A673 (cell line): Measurements from ENCODE around the gene PLEKHH2. TPM values are rescaled to one million over a fixed set of nuclear protein-coding genes. Genes with fewer than 3 reads are reported as not detected.

Source experiments
- BruUV-seq: library from RNA; stranded (reverse); fragments of 400-500 nt; replicated peaks from 2 replicates; lab custom pipeline; 2021; lab: Mats Ljungman, UMichigan
- CTCF ChIA-PET: fragments of 300-600 bp; sonication (Branson Sonifier 250); formaldehyde crosslinking; loops from one replicate; lab custom pipeline; 2022; ENCODE audit warnings: antibody characterized with exemption; lab: Charles Lee
- POLR2A ChIA-PET: fragments of 300-600 bp; sonication (Branson Sonifier 250); formaldehyde crosslinking; loops from one replicate; lab custom pipeline; 2022; ENCODE audit warnings: antibody characterized with exemption; ENCODE audit not compliant: low non-redundant PET; lab: Charles Lee
- DNase-seq: peaks from one replicate; pipeline ENCODE4 v3.0.0-alpha.2; 2015; ENCODE audit warnings: low spot score
- H3K27ac ChIP-seq: fragments of 200-600 bp; sonication (generic); 2 replicates; pipeline ENCODE4 v1.5.1; 2016; ENCODE audit warnings: mixed run types, low read depth, mild to moderate bottlenecking, mixed read lengths, antibody characterized with exemption, low read length; ENCODE audit not compliant: poor library complexity, severe bottlenecking
- H3K27me3 ChIP-seq: fragments of 200-600 bp; sonication (generic); replicated peaks from 2 replicates; pipeline ENCODE4 v1.6.1; 2017; ENCODE audit warnings: mixed run types, low read depth, mild to moderate bottlenecking, mixed read lengths, antibody characterized with exemption, low read length; ENCODE audit not compliant: insufficient read depth, poor library complexity
- H3K36me3 ChIP-seq: fragments of 200-600 bp; sonication (generic); 2 replicates; pipeline ENCODE4 v1.6.1; 2016; ENCODE audit warnings: mixed run types, mild to moderate bottlenecking, mixed read lengths, antibody characterized with exemption, low read length; ENCODE audit not compliant: insufficient read depth, poor library complexity, severe bottlenecking
- H3K4me1 ChIP-seq: fragments of 200-600 bp; sonication (generic); 2 replicates; pipeline ENCODE4 v1.6.1; 2017; ENCODE audit warnings: mixed run types, mild to moderate bottlenecking, mixed read lengths, antibody characterized with exemption, low read length; ENCODE audit not compliant: insufficient read depth, poor library complexity, severe bottlenecking
- H3K4me3 ChIP-seq: fragments of 200-600 bp; sonication (generic); 2 replicates; pipeline ENCODE4 v1.5.1; 2016; ENCODE audit warnings: low read depth, mixed run types, mild to moderate bottlenecking, mixed read lengths, low read length; ENCODE audit not compliant: poor library complexity, severe bottlenecking
- H3K9me3 ChIP-seq: fragments of 200-600 bp; sonication (generic); 2 replicates; pipeline ENCODE4 v1.6.1; 2016; ENCODE audit warnings: mixed run types, low read depth, mild to moderate bottlenecking, mixed read lengths, antibody characterized with exemption, low read length; ENCODE audit not compliant: poor library complexity, severe bottlenecking
- CTCF ChIP-seq: fragments of 300-800, 200-600 bp; sonication (generic); conservative IDR thresholded peaks from 2 replicates; pipeline ENCODE4 v1.5.1; 2017; ENCODE audit warnings: low read depth, mild to moderate bottlenecking, antibody characterized with exemption, low read length, moderate library complexity, mixed read lengths
- EZH2 ChIP-seq: fragments of 200-600 bp; sonication (generic); IDR thresholded peaks from 2 replicates; pipeline ENCODE4 v1.6.1; 2017; ENCODE audit warnings: borderline replicate concordance, low read depth, mild to moderate bottlenecking, mixed read lengths, antibody characterized with exemption, low read length; ENCODE audit not compliant: poor library complexity, severe bottlenecking
- intact Hi-C: fragments of 100-400 bp; cut with micrococcal nuclease; formaldehyde crosslinking; loops from one replicate; pipeline ENCODE4 v1.10.0; 2022; ENCODE audit not compliant: unreplicated experiment
- total RNA-seq: library from RNA; stranded (reverse); gene quantifications from 2 replicates; pipeline ENCODE4 v1.2.3, GENCODE V29; 2021

Gene PLEKHH2
- total RNA-seq, 1 experiment from 2014 or later: 2.2 TPM

GRCh38 chr2:43794956-43795355, 157.9 kb downstream of the PLEKHH2 start:
- ChIA-PET POLR2A (no interaction called here), CTCF (no interaction called here)
- Histone ChIP-seq H3K9me3 (no peaks in the 10 kb centered on the region), H3K27me3 (no peaks in the 10 kb centered on the region), H3K36me3 (no peaks in the 10 kb centered on the region), H3K4me3 (no peak overlapping the region), H3K4me1 (no peaks in the 10 kb centered on the region), H3K27ac (no peak overlapping the region)
- intact Hi-C loops: no loop called here
- TF ChIP-seq EZH2: no peak
- no peak for TF ChIP-seq CTCF
- DNase-seq: no peak
- BruUV-seq: no TSS peak

- no TSS peak for BruUV-seq
- Histone ChIP-seq H3K36me3 (no peaks in the 10 kb centered on the region), H3K27me3 (no peaks in the 10 kb centered on the region), H3K27ac (no peak overlapping the region), H3K9me3 (no peaks in the 10 kb centered on the region), H3K4me1 (no peaks in the 10 kb centered on the region), H3K4me3 (no peak overlapping the region)
- ChIA-PET CTCF (interaction anchor here (0.7 kb wide), 2 partner anchors 152 to 488 kb away, joined by 4 to 7 read pairs; no protein-coding TSS in a partner anchor), POLR2A (no interaction called here)
- DNase-seq: no peak
- intact Hi-C loops: no loop called here
- TF ChIP-seq EZH2 (no peak), CTCF (no peak)
Measured at GRCh38 chr2:43796206-43796605, 159.1 kb downstream of the PLEKHH2 start.

GRCh38 chr2:43798300-43798699, 161.2 kb downstream of the PLEKHH2 start:
- BruUV-seq: no TSS peak
- no peak for TF ChIP-seq EZH2
- peak; percentile 54 for TF ChIP-seq CTCF
- H3K4me3 ChIP-seq: no peak overlapping the region
- POLR2A ChIA-PET: no interaction called here
- H3K36me3 ChIP-seq: no peaks in the 10 kb centered on the region
- H3K27me3 ChIP-seq: no peaks in the 10 kb centered on the region
- no peaks in the 10 kb centered on the region for H3K9me3 ChIP-seq
- intact Hi-C loops: no loop called here
- CTCF ChIA-PET: interaction anchor here (0.7 kb wide), 2 partner anchors 24 to 269 kb away, joined by 3 to 4 read pairs; no protein-coding TSS in a partner anchor
- H3K27ac ChIP-seq: no peak overlapping the region
- no peaks in the 10 kb centered on the region for H3K4me1 ChIP-seq
- DNase-seq: peak; percentile 15
